ENCODE results near the gene HEMGN. TPM values are rescaled to one million over a fixed set of nuclear protein-coding genes. Genes with fewer than 3 reads are reported as not detected.

Gene HEMGN
- total RNA-seq, 2 donors from 2014 or later, result 1.9 to 2.1 TPM

GRCh38 chr9:97919217-97919813 is 18.7 kb downstream of the HEMGN start:
- DNase-seq (ENCODE audit: low spot score in 2 of 2) (no peak), ATAC-seq (no peak)
- peaks cover 15 to 23% of the 10 kb centered on the region in 2 donors for H3K36me3 Mint-ChIP-seq
- H3K27ac Mint-ChIP-seq, result peak overlapping the region; percentile 89 to 98
- no peaks in the 10 kb centered on the region for H3K9me3 Mint-ChIP-seq

GRCh38 chr9:97918611-97919010 is 19.4 kb downstream of the HEMGN start:
- peak overlapping the region; percentile 89 to 98 for H3K27ac Mint-ChIP-seq

GRCh38 chr9:97911970-97912369 is 26.0 kb downstream of the HEMGN start:
- ATAC-seq, result no peak
- DNase-seq (ENCODE audit: low spot score in 2 of 2), result no peak
- no peaks in the 10 kb centered on the region for H3K9me3 Mint-ChIP-seq
- H3K27ac Mint-ChIP-seq, result peak overlapping the region in 1 of 2 donors; percentile 15
- peaks cover 9 to 21% of the 10 kb centered on the region in 2 donors for H3K36me3 Mint-ChIP-seq

More at GRCh38 chr9:97918611-97919010, 19.4 kb downstream of the HEMGN start:
- DNase-seq (ENCODE audit: low spot score in 2 of 2) (no peak), ATAC-seq (no peak)
- Mint-ChIP-seq H3K36me3 (peaks cover 15 to 23% of the 10 kb centered on the region in 2 donors), H3K9me3 (no peaks in the 10 kb centered on the region)

GRCh38 chr9:97911528-97911927 is 26.4 kb downstream of the HEMGN start:
- ATAC-seq (no peak), DNase-seq (ENCODE audit: low spot score in 2 of 2) (no peak)
- peaks cover 9 to 20% of the 10 kb centered on the region in 2 donors for H3K36me3 Mint-ChIP-seq
- H3K9me3 Mint-ChIP-seq, result no peaks in the 10 kb centered on the region
- peak overlapping the region in 1 of 2 donors; percentile 15 for H3K27ac Mint-ChIP-seq

GRCh38 chr9:97910357-97910756 is 27.6 kb downstream of the HEMGN start:
- Mint-ChIP-seq H3K27ac (peak overlapping the region; percentile 18 to 57), H3K36me3 (peaks cover 10 to 21% of the 10 kb centered on the region in 2 donors), H3K9me3 (no peaks in the 10 kb centered on the region)
- DNase-seq (ENCODE audit: low spot score in 2 of 2) (no peak), ATAC-seq (no peak)

GRCh38 chr9:97908705-97909104 is 29.3 kb downstream of the HEMGN start:
- DNase-seq (ENCODE audit: low spot score in 2 of 2) (no peak), ATAC-seq (no peak)
- Mint-ChIP-seq H3K9me3 (no peaks in the 10 kb centered on the region), H3K27ac (peak overlapping the region; percentile 2 to 18), H3K36me3 (peaks cover 10 to 14% of the 10 kb centered on the region in 2 donors)

- Mint-ChIP-seq H3K27ac (peak overlapping the region; percentile 31 to 90), H3K36me3 (peaks cover 8 to 14% of the 10 kb centered on the region in 2 donors), H3K9me3 (no peaks in the 10 kb centered on the region)
- no peak for ATAC-seq
- no peak for DNase-seq (ENCODE audit: low spot score in 2 of 2)
Measured at GRCh38 chr9:97907632-97908031, 30.3 kb downstream of the HEMGN start.

GRCh38 chr9:97907046-97907445 is 30.9 kb downstream of the HEMGN start:
- DNase-seq (ENCODE audit: low spot score in 2 of 2) (peak in 1 of 2 donors; percentile 60), ATAC-seq (peak in 1 of 2 donors; percentile 37)

GRCh38 chr9:97906236-97906831 is 31.6 kb downstream of the HEMGN start:
- no peaks in the 10 kb centered on the region for H3K9me3 Mint-ChIP-seq
- peak overlapping the region; percentile 81 to 90 for H3K27ac Mint-ChIP-seq
- H3K36me3 Mint-ChIP-seq, result peaks cover 6 to 14% of the 10 kb centered on the region in 2 donors
- DNase-seq (ENCODE audit: low spot score in 2 of 2), result peak in 1 of 2 donors; percentile 62
- ATAC-seq, result peak; percentile 19 to 57

More at GRCh38 chr9:97907046-97907445, 30.9 kb downstream of the HEMGN start:
- H3K36me3 Mint-ChIP-seq, result peaks cover 6 to 14% of the 10 kb centered on the region in 2 donors
- no peaks in the 10 kb centered on the region for H3K9me3 Mint-ChIP-seq
- H3K27ac Mint-ChIP-seq, result peak overlapping the region; percentile 81 to 90

- peaks cover 6 to 14% of the 10 kb centered on the region in 2 donors for H3K36me3 Mint-ChIP-seq
- H3K9me3 Mint-ChIP-seq, result no peaks in the 10 kb centered on the region
- peak overlapping the region; percentile 82 to 90 for H3K27ac Mint-ChIP-seq
- DNase-seq (ENCODE audit: low spot score in 2 of 2), result peak in 1 of 2 donors; percentile 33
- ATAC-seq, result peak; percentile 69 to 79
Measured at GRCh38 chr9:97905228-97905627, 32.7 kb downstream of the HEMGN start.

- no peaks in the 10 kb centered on the region for H3K9me3 Mint-ChIP-seq
- peak; percentile 60 to 74 for ATAC-seq
- H3K27ac Mint-ChIP-seq, result peak overlapping the region; percentile 69 to 90
- H3K36me3 Mint-ChIP-seq, result peaks cover 6 to 14% of the 10 kb centered on the region in 2 donors
- peak in 1 of 2 donors; percentile 41 for DNase-seq (ENCODE audit: low spot score in 2 of 2)
Measured at GRCh38 chr9:97904725-97905124, 33.2 kb downstream of the HEMGN start.

GRCh38 chr9:97903177-97903576 is 34.8 kb downstream of the HEMGN start:
- H3K9me3 Mint-ChIP-seq, result no peaks in the 10 kb centered on the region
- no peak overlapping the region for H3K27ac Mint-ChIP-seq
- DNase-seq (ENCODE audit: low spot score in 2 of 2) (no peak), ATAC-seq (peak; percentile 27 to 66)
- H3K36me3 Mint-ChIP-seq, result peaks cover 6 to 14% of the 10 kb centered on the region in 2 donors

GRCh38 chr9:97900738-97901565 is 37.0 kb downstream of the HEMGN start:
- Mint-ChIP-seq H3K36me3 (peaks cover 0 to under 1% of the 10 kb centered on the region in 2 donors), H3K27ac (peak overlapping the region in 1 of 2 donors; percentile 25), H3K9me3 (no peaks in the 10 kb centered on the region)
- no peak for ATAC-seq
- peak in 1 of 2 donors; percentile 25 for DNase-seq (ENCODE audit: low spot score in 2 of 2)

- no peak for DNase-seq (ENCODE audit: low spot score in 2 of 2)
- no peaks in the 10 kb centered on the region for H3K9me3 Mint-ChIP-seq
- H3K36me3 Mint-ChIP-seq, result no peaks in the 10 kb centered on the region
- H3K27ac Mint-ChIP-seq, result no peak overlapping the region
- no peak for ATAC-seq
Measured at GRCh38 chr9:97900103-97900737, 37.8 kb downstream of the HEMGN start.

GRCh38 chr9:97895695-97896332 is 42.2 kb downstream of the HEMGN start:
- peak in 1 of 2 donors; percentile 58 for ATAC-seq

GRCh38 chr9:97895211-97895610 is 42.8 kb downstream of the HEMGN start:
- Mint-ChIP-seq H3K36me3 (peaks cover 0 to 5% of the 10 kb centered on the region in 2 donors), H3K9me3 (no peaks in the 10 kb centered on the region), H3K27ac (no peak overlapping the region)
- DNase-seq (ENCODE audit: low spot score in 2 of 2), result no peak
- no peak for ATAC-seq

More at GRCh38 chr9:97895695-97896332, 42.2 kb downstream of the HEMGN start:
- peak overlapping the region in 1 of 2 donors; percentile 67 for H3K27ac Mint-ChIP-seq
- no peak for DNase-seq (ENCODE audit: low spot score in 2 of 2)
- peaks cover 0 to 5% of the 10 kb centered on the region in 2 donors for H3K36me3 Mint-ChIP-seq
- no peaks in the 10 kb centered on the region for H3K9me3 Mint-ChIP-seq

Data from activated naive CD4-positive, alpha-beta T cell treated with anti-CD3 and anti-CD28 coated beads, Interleukin-2, amount 50 U/mL, for 72 hours (primary cell).